OCI-LY3 (cell line): ENCODE data around the gene RTP5.

Source experiments
- EZH2phosphoT487 ChIP-seq: fragments of 200-600 bp; shearing (Covaris generic); IDR thresholded peaks from 2 replicates; pipeline ENCODE4 v1.6.1; 2018; ENCODE audit warnings: antibody characterized with exemption, mixed run types, low read depth
- TF ChIP-seq, protein P1 (sequence below): fragments of 200-600, 300-600 bp; sonication (generic); IDR thresholded peaks from 2 replicates; pipeline ENCODE4 v1.5.1; 2014; ENCODE audit warnings: antibody characterized with exemption, low read length, low read depth

GRCh38 chr2:241842067-241842415, 27.5 kb upstream of the RTP5 start:
- TF ChIP-seq, protein P1, sequence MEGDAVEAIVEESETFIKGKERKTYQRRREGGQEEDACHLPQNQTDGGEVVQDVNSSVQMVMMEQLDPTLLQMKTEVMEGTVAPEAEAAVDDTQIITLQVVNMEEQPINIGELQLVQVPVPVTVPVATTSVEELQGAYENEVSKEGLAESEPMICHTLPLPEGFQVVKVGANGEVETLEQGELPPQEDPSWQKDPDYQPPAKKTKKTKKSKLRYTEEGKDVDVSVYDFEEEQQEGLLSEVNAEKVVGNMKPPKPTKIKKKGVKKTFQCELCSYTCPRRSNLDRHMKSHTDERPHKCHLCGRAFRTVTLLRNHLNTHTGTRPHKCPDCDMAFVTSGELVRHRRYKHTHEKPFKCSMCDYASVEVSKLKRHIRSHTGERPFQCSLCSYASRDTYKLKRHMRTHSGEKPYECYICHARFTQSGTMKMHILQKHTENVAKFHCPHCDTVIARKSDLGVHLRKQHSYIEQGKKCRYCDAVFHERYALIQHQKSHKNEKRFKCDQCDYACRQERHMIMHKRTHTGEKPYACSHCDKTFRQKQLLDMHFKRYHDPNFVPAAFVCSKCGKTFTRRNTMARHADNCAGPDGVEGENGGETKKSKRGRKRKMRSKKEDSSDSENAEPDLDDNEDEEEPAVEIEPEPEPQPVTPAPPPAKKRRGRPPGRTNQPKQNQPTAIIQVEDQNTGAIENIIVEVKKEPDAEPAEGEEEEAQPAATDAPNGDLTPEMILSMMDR: no peak
- TF ChIP-seq EZH2phosphoT487: no peak
